ENCODE data around the gene ING5. TPM values are rescaled to one million over a fixed set of nuclear protein-coding genes. Genes with fewer than 3 reads are reported as not detected.
"Not testable (repeated sequence)": the region's sequence is repeated elsewhere in the genome, so short reads cannot be mapped to it uniquely, and the experiment has no call there.

The ING5 gene
- 10 to 100 TPM; 36.7 to 46.9 (median 43.2) TPM for polyA plus RNA-seq (ENCODE audit: insufficient read depth in 1 of 5, insufficient read length in 5 of 5, low replicate concordance in 1 of 5)
- long read RNA-seq, donor 1, full-length matches to known transcripts: 12 of 17 reads
- long read RNA-seq, donor 1, partial matches to known transcripts: 0 of 17 reads
- long read RNA-seq, donor 1, other reads (novel, unspliced or antisense): 5 of 17 reads
- long read RNA-seq, donor 2, full-length matches to known transcripts: 6 of 6 reads
- long read RNA-seq, donor 2, partial matches to known transcripts: 0 of 6 reads
- long read RNA-seq, donor 2, other reads (novel, unspliced or antisense): 0 of 6 reads
- long read RNA-seq, donor 3, full-length matches to known transcripts: 10 of 20 reads
- long read RNA-seq, donor 3, partial matches to known transcripts: 0 of 20 reads
- long read RNA-seq, donor 3, other reads (novel, unspliced or antisense): 10 of 20 reads
- long read RNA-seq, donor 4, full-length matches to known transcripts: 4 of 4 reads
- long read RNA-seq, donor 4, partial matches to known transcripts: 0 of 4 reads
- long read RNA-seq, donor 4, other reads (novel, unspliced or antisense): 0 of 4 reads
- long read RNA-seq, donor 5, full-length matches to known transcripts: 16 of 16 reads
- long read RNA-seq, donor 5, partial matches to known transcripts: 0 of 16 reads
- long read RNA-seq, donor 5, other reads (novel, unspliced or antisense): 0 of 16 reads
- long read RNA-seq, donor 6, full-length matches to known transcripts: 8 of 14 reads
- long read RNA-seq, donor 6, partial matches to known transcripts: 6 of 14 reads
- long read RNA-seq, donor 6, other reads (novel, unspliced or antisense): 0 of 14 reads
- long read RNA-seq, donor 7, full-length matches to known transcripts: 7 of 7 reads
- long read RNA-seq, donor 7, partial matches to known transcripts: 0 of 7 reads
- long read RNA-seq, donor 7, other reads (novel, unspliced or antisense): 0 of 7 reads
- long read RNA-seq, donor 8, full-length matches to known transcripts: 5 of 5 reads
- long read RNA-seq, donor 8, partial matches to known transcripts: 0 of 5 reads
- long read RNA-seq, donor 8, other reads (novel, unspliced or antisense): 0 of 5 reads

GRCh38 chr2:241701399-241702154, at the start of gene ING5:
TSS of gene ING5 (plus strand) at chr2:241702039. CDS start at chr2:241702066, 27 bp downstream.
- peak; percentile 93 to 95 for DNase-seq

GRCh38 chr2:241652142-241652541, 49.7 kb upstream of the ING5 start:
- DNase-seq: no peak

- DNase-seq: no peak
Observed at GRCh38 chr2:241652722-241653121, 49.1 kb upstream of the ING5 start.

GRCh38 chr2:241653210-241653750, 48.6 kb upstream of the ING5 start:
- no peak for DNase-seq

- no peak for DNase-seq
Observed at GRCh38 chr2:241654551-241654950, 47.3 kb upstream of the ING5 start.

- DNase-seq: no peak
Observed at GRCh38 chr2:241655516-241656189, 46.2 kb upstream of the ING5 start.

- DNase-seq: no peak
Observed at GRCh38 chr2:241656190-241656741, 45.6 kb upstream of the ING5 start.

GRCh38 chr2:241657786-241658254, 44.0 kb upstream of the ING5 start:
- DNase-seq: no peak

- no peak for DNase-seq
Observed at GRCh38 chr2:241658296-241658695, 43.5 kb upstream of the ING5 start.

GRCh38 chr2:241659150-241659739, 42.6 kb upstream of the ING5 start:
- DNase-seq: peak; percentile 63 to 67

- no peak for DNase-seq
Observed at GRCh38 chr2:241660593-241661213, 41.1 kb upstream of the ING5 start.

GRCh38 chr2:241662731-241663130, 39.1 kb upstream of the ING5 start:
- not testable (repeated sequence) for DNase-seq

GRCh38 chr2:241665731-241666440, 36.0 kb upstream of the ING5 start:
- no peak for DNase-seq

- DNase-seq: peak; percentile 25 to 38
Observed at GRCh38 chr2:241666627-241667400, 35.0 kb upstream of the ING5 start.

GRCh38 chr2:241668354-241668753, 33.5 kb upstream of the ING5 start:
- DNase-seq: no peak

- DNase-seq: no peak
Observed at GRCh38 chr2:241668839-241669238, 33.0 kb upstream of the ING5 start.

- no peak for DNase-seq
Observed at GRCh38 chr2:241670333-241671110, 31.3 kb upstream of the ING5 start.

Data from right lung (tissue), 10 donors.